ENCODE measurements around the gene TTLL10. TPM values are rescaled to one million over a fixed set of nuclear protein-coding genes. Genes with fewer than 3 reads are reported as not detected.

The TTLL10 gene
- total and polyA plus RNA-seq, 8 donors, result 0.13 to 6.4 (median 0.46) TPM; not detected in 5

GRCh38 chr1:1167398-1167821 lies 6.3 kb upstream of the TTLL10 start:
- Histone ChIP-seq H3K4me1 (peaks cover 15 to 52% (median 43%) of the 10 kb centered on the region in 4 donors), H3K27me3 (peaks cover 3 to 97% (median 35%) of the 10 kb centered on the region in 3 donors), H3K27ac (peak overlapping the region; percentile 13 to 97 (median 93)), H3K4me3 (peak overlapping the region in 2 of 4 donors; percentile 41 to 63), H3K9me3 (no peaks in the 10 kb centered on the region), H3K36me3 (peaks cover 0 to 17% (median 3%) of the 10 kb centered on the region in 4 donors)
- DNase-seq, result peak; percentile 67 to 76
- WGBS, 5 donors, result 30 to 57% (median 49%) methylated on average over 10 to 20 of the region's 20 CpGs
- TF ChIP-seq POLR2A (IDR thresholded peaks at IDR 0.05) (no peak), EP300 (IDR thresholded peaks at IDR 0.05) (no peak), POLR2AphosphoS5 (IDR thresholded peaks at IDR 0.05) (no peak)
- TF ChIP-seq, protein P1, sequence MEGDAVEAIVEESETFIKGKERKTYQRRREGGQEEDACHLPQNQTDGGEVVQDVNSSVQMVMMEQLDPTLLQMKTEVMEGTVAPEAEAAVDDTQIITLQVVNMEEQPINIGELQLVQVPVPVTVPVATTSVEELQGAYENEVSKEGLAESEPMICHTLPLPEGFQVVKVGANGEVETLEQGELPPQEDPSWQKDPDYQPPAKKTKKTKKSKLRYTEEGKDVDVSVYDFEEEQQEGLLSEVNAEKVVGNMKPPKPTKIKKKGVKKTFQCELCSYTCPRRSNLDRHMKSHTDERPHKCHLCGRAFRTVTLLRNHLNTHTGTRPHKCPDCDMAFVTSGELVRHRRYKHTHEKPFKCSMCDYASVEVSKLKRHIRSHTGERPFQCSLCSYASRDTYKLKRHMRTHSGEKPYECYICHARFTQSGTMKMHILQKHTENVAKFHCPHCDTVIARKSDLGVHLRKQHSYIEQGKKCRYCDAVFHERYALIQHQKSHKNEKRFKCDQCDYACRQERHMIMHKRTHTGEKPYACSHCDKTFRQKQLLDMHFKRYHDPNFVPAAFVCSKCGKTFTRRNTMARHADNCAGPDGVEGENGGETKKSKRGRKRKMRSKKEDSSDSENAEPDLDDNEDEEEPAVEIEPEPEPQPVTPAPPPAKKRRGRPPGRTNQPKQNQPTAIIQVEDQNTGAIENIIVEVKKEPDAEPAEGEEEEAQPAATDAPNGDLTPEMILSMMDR (IDR thresholded peaks at IDR 0.05), result no peak
- intact Hi-C loops (cut with DNase I; ENCODE audit: low total_unique reads), result no loop called here

- Histone ChIP-seq H3K27ac (peak overlapping the region; percentile 13 to 97 (median 93)), H3K4me1 (peaks cover 15 to 51% (median 42%) of the 10 kb centered on the region in 4 donors), H3K4me3 (peak overlapping the region in 1 of 4 donors; percentile 63), H3K9me3 (no peaks in the 10 kb centered on the region), H3K27me3 (peaks cover 3 to 97% (median 32%) of the 10 kb centered on the region in 3 donors), H3K36me3 (peaks cover 0 to 17% (median 3%) of the 10 kb centered on the region in 4 donors)
- intact Hi-C loops (cut with DNase I; ENCODE audit: low total_unique reads), result no loop called here
- 61 to 78% (median 70%) methylated on average over 15 to 36 of the region's 36 CpGs for WGBS, 5 donors
- DNase-seq, result no peak
- TF ChIP-seq POLR2A (IDR thresholded peaks at IDR 0.05), result no peak
- no peak for TF ChIP-seq POLR2AphosphoS5 (IDR thresholded peaks at IDR 0.05)
- no peak for TF ChIP-seq EP300 (IDR thresholded peaks at IDR 0.05)
- TF ChIP-seq, protein P1 (IDR thresholded peaks at IDR 0.05), result no peak
These were observed 5.7 kb upstream of the TTLL10 start for GRCh38 chr1:1167841-1168450.

DNA sequence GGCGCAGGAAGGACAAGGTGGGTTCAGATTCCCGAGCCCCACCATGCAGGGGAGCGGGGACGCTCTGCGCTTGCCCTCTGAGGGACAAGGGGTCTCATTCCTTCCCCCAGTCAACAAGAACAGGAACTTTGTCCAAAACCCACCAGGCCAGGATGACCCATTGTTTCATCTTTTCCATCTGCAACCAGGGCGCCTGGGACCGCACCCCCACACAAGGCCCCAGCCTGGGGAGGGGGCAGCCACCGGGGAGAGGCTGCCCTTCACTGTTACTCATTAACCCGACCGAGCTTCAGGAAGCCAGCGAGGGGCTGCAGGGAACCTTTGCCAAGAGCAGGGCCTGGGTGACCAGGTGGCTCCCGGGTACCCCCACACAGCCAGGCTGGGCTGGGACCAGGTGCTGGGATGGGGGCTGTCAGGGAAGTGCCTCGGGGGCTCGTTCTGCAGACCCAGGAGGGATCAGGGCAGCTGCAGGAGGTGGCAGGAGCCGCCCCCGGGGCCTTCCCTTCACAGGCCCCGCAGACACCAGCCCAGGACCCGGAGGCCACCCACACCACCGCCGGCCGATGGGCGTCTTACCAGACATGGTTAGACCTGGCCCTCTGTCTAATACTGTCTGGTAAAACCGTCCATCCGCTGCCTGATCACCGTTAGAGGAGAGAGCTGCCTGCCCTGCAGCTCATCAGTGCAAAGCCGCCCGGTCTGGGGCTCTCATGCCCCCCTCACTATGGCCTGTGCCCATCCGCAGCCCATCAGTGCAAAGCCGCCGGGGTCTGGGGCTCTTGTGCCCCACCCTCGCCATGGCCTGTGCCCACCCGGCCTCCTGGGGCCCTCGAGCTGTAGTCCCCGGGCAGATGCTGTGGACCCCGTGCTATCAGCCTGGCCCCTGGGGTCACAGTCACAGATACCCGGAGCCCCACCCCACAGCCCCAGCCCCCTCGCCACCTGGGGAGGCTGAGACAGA lies 4.9 kb upstream of the TTLL10 start:
- DNase-seq, result peak in 1 of 2 donors; percentile 67
- Histone ChIP-seq H3K36me3 (peaks cover 0 to 17% (median 3%) of the 10 kb centered on the region in 4 donors), H3K27me3 (peaks cover 3 to 99% (median 37%) of the 10 kb centered on the region in 3 donors)

More for the DNA sequence above, 4.9 kb upstream of the TTLL10 start:
- peaks cover 16 to 59% (median 47%) of the 10 kb centered on the region in 4 donors for H3K4me1 ChIP-seq
- H3K4me3 ChIP-seq, result no peak overlapping the region
- H3K9me3 ChIP-seq, result no peaks in the 10 kb centered on the region
- H3K27ac ChIP-seq, result peak overlapping the region in 1 of 5 donors; percentile 33
- no peak for TF ChIP-seq POLR2A (IDR thresholded peaks at IDR 0.05)
- no peak for TF ChIP-seq POLR2AphosphoS5 (IDR thresholded peaks at IDR 0.05)
- TF ChIP-seq, protein P1 (IDR thresholded peaks at IDR 0.05), result no peak
- no peak for TF ChIP-seq EP300 (IDR thresholded peaks at IDR 0.05)
- intact Hi-C loops (cut with DNase I; ENCODE audit: low total_unique reads), result no loop called here
- 58 to 86% (median 71%) methylated on average over 9 to 37 of the region's 37 CpGs for WGBS, 5 donors

All from stomach (tissue), 9 donors.